ENCODE data around the gene ALG11. TPM values are rescaled to one million over a fixed set of nuclear protein-coding genes. Genes with fewer than 3 reads are reported as not detected.

The ALG11 gene
- total RNA-seq, 1 experiment from 2014 or later, result 23.9 TPM

GRCh38 chr13:52024481-52024880, 12.3 kb downstream of the ALG11 start, which contains the start of gene UTP14C:
TSS of gene UTP14C (plus strand) at chr13:52024691. CDS start at chr13:52028805, 4,114 bp downstream.
- no peaks in the 10 kb centered on the region for H3K4me1 ChIP-seq (ENCODE audit: control insufficient read depth, insufficient read depth, low read length)
- CTCF ChIA-PET, result no interaction called here
- intact Hi-C loops (cut with micrococcal nuclease; ENCODE audit: unreplicated experiment), result no loop called here
- no peak for TF ChIP-seq POLR2AphosphoS5 (IDR thresholded peaks at IDR 0.05; ENCODE audit: low read depth, low read length)
- no peak for TF ChIP-seq REST (IDR thresholded peaks at IDR 0.05; ENCODE audit: insufficient read depth in 1 of 2, low read depth in 2 of 2, low read length in 1 of 2)
- TF ChIP-seq TCF7L2 (IDR thresholded peaks at IDR 0.05; ENCODE audit: low read depth, low read length), result no peak
- TF ChIP-seq CTCF (IDR thresholded peaks at IDR 0.05), result no peak
- TF ChIP-seq SIN3A (IDR thresholded peaks at IDR 0.05; ENCODE audit: borderline replicate concordance, insufficient read depth, low read depth, low read length), result no peak
- H3K27ac ChIP-seq (ENCODE audit: low read length), result no peak within 1 kb of the TSS
- H3K9me3 ChIP-seq (ENCODE audit: control insufficient read depth, insufficient read depth, low read depth, low read length), result no peaks in the 10 kb centered on the region
- H3K36me3 ChIP-seq (ENCODE audit: control insufficient read depth, insufficient read depth, low read length), result peaks cover 3% of the 10 kb centered on the region
- POLR2A ChIA-PET, result no interaction called here
- no TSS peak for BruUV-seq (replicated peaks)
- in situ Hi-C loops (cut with HindIII; ENCODE audit: low pct_unique_long_range_greater_than_20kb, low sequenced_read_pairs), result no loop called here
- DNase-seq (ENCODE audit: low read depth, low spot score) (no peak), ATAC-seq (no peak)
- H3K4me3 ChIP-seq (ENCODE audit: low read depth in 2 of 2, low read length in 2 of 2), result no peak within 1 kb of the TSS
- H3K27me3 ChIP-seq (ENCODE audit: control insufficient read depth, insufficient read depth, low read length), result no peaks in the 10 kb centered on the region

- Histone ChIP-seq H3K27me3 (ENCODE audit: control insufficient read depth, insufficient read depth, low read length) (no peaks in the 10 kb centered on the region), H3K27ac (ENCODE audit: low read length) (no peak overlapping the region), H3K9me3 (ENCODE audit: control insufficient read depth, insufficient read depth, low read depth, low read length) (no peaks in the 10 kb centered on the region), H3K4me3 (ENCODE audit: low read depth in 2 of 2, low read length in 2 of 2) (no peak overlapping the region), H3K4me1 (ENCODE audit: control insufficient read depth, insufficient read depth, low read length) (no peaks in the 10 kb centered on the region), H3K36me3 (ENCODE audit: control insufficient read depth, insufficient read depth, low read length) (peaks cover 3% of the 10 kb centered on the region)
- in situ Hi-C loops (cut with HindIII; ENCODE audit: low pct_unique_long_range_greater_than_20kb, low sequenced_read_pairs) (no loop called here), intact Hi-C loops (cut with micrococcal nuclease; ENCODE audit: unreplicated experiment) (no loop called here)
- ATAC-seq (no peak), DNase-seq (ENCODE audit: low read depth, low spot score) (no peak)
- ChIA-PET POLR2A (no interaction called here), CTCF (no interaction called here)
- no peak for TF ChIP-seq TCF7L2 (IDR thresholded peaks at IDR 0.05; ENCODE audit: low read depth, low read length)
- no peak for TF ChIP-seq CTCF (IDR thresholded peaks at IDR 0.05)
- TF ChIP-seq POLR2AphosphoS5 (IDR thresholded peaks at IDR 0.05; ENCODE audit: low read depth, low read length), result no peak
- TF ChIP-seq SIN3A (IDR thresholded peaks at IDR 0.05; ENCODE audit: borderline replicate concordance, insufficient read depth, low read depth, low read length), result no peak
- no peak for TF ChIP-seq REST (IDR thresholded peaks at IDR 0.05; ENCODE audit: insufficient read depth in 1 of 2, low read depth in 2 of 2, low read length in 1 of 2)
- no TSS peak for BruUV-seq (replicated peaks)
Measured at GRCh38 chr13:52025475-52026245, 13.5 kb downstream of the ALG11 start.

Data from Panc1 (cell line).